ENCODE measurements around the gene PRKN.

Gene PRKN

DNA sequence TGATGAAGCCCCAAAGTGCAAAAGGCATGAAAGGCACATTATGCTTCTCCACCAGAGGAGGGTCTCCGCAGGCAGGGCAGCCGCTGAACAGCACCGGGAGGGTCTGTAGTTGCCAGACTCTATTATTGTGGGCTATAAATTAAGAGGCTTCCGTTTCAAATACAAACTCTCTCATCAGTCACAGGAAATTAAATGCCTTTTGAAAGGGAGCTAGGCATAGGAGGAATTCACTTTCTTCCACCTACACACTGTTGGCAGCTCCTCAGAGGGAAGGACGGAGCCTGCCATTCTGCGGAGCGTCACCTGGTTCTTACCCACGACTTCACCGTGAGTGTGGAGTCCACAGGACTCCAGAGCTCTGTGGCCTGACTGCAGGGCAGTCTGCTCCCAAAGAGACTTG is 1312.9 kb downstream of the PRKN start:
- ChIA-PET CTCF (interaction anchor here (1.6 kb wide), 1 partner anchor 83 kb away, joined by 8 read pairs; no protein-coding TSS in a partner anchor), POLR2A (no interaction called here)
- no peaks in the 10 kb centered on the region for H3K36me3 ChIP-seq (ENCODE audit: control insufficient read depth in 2 of 2, insufficient read depth in 1 of 2, low read length in 2 of 2)
- no peak for TF ChIP-seq ZNF175 (tag by site-specific recombination; IDR thresholded peaks at IDR 0.05)
- no peak for TF ChIP-seq ZNF626 (tag by site-specific recombination; IDR thresholded peaks at IDR 0.05)
- no peak for TF ChIP-seq ZNF366 (tag by site-specific recombination; conservative IDR thresholded peaks at IDR 0.05)
- TF ChIP-seq GLIS1 (tag by site-specific recombination; IDR thresholded peaks at IDR 0.05): no peak
- TF ChIP-seq, protein P1, sequence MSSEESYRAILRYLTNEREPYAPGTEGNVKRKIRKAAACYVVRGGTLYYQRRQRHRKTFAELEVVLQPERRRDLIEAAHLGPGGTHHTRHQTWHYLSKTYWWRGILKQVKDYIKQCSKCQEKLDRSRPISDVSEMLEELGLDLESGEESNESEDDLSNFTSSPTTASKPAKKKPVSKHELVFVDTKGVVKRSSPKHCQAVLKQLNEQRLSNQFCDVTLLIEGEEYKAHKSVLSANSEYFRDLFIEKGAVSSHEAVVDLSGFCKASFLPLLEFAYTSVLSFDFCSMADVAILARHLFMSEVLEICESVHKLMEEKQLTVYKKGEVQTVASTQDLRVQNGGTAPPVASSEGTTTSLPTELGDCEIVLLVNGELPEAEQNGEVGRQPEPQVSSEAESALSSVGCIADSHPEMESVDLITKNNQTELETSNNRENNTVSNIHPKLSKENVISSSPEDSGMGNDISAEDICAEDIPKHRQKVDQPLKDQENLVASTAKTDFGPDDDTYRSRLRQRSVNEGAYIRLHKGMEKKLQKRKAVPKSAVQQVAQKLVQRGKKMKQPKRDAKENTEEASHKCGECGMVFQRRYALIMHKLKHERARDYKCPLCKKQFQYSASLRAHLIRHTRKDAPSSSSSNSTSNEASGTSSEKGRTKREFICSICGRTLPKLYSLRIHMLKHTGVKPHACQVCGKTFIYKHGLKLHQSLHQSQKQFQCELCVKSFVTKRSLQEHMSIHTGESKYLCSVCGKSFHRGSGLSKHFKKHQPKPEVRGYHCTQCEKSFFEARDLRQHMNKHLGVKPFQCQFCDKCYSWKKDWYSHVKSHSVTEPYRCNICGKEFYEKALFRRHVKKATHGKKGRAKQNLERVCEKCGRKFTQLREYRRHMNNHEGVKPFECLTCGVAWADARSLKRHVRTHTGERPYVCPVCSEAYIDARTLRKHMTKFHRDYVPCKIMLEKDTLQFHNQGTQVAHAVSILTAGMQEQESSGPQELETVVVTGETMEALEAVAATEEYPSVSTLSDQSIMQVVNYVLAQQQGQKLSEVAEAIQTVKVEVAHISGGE (tag by site-specific recombination; conservative IDR thresholded peaks at IDR 0.05; ENCODE audit: low read depth): no peak
- no peak for TF ChIP-seq EGR2 (tag by site-specific recombination; IDR thresholded peaks at IDR 0.05; ENCODE audit: low read depth)
- TF ChIP-seq, protein P2, sequence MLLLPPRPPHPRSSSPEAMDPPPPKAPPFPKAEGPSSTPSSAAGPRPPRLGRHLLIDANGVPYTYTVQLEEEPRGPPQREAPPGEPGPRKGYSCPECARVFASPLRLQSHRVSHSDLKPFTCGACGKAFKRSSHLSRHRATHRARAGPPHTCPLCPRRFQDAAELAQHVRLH (tag by site-specific recombination; IDR thresholded peaks at IDR 0.05): no peak
- no peak for TF ChIP-seq KLF16 (tag by site-specific recombination; IDR thresholded peaks at IDR 0.05)
- no peak for TF ChIP-seq ZNF776 (tag by site-specific recombination; IDR thresholded peaks at IDR 0.05; ENCODE audit: borderline replicate concordance)
- TF ChIP-seq, protein P3, sequence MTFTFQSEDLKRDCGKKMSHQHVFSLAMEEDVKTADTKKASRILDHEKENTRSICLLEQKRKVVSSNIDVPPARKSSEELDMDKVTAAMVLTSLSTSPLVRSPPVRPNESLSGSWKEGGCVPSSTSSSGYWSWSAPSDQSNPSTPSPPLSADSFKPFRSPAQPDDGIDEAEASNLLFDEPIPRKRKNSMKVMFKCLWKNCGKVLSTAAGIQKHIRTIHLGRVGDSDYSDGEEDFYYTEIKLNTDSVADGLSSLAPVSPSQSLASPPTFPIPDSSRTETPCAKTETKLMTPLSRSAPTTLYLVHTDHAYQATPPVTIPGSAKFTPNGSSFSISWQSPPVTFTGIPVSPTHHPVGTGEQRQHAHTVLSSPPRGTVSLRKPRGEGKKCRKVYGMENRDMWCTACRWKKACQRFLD (tag by site-specific recombination; IDR thresholded peaks at IDR 0.05): no peak
- TF ChIP-seq, protein P4, sequence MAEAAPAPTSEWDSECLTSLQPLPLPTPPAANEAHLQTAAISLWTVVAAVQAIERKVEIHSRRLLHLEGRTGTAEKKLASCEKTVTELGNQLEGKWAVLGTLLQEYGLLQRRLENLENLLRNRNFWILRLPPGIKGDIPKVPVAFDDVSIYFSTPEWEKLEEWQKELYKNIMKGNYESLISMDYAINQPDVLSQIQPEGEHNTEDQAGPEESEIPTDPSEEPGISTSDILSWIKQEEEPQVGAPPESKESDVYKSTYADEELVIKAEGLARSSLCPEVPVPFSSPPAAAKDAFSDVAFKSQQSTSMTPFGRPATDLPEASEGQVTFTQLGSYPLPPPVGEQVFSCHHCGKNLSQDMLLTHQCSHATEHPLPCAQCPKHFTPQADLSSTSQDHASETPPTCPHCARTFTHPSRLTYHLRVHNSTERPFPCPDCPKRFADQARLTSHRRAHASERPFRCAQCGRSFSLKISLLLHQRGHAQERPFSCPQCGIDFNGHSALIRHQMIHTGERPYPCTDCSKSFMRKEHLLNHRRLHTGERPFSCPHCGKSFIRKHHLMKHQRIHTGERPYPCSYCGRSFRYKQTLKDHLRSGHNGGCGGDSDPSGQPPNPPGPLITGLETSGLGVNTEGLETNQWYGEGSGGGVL (tag by site-specific recombination; IDR thresholded peaks at IDR 0.05): no peak
- TF ChIP-seq, protein P5, sequence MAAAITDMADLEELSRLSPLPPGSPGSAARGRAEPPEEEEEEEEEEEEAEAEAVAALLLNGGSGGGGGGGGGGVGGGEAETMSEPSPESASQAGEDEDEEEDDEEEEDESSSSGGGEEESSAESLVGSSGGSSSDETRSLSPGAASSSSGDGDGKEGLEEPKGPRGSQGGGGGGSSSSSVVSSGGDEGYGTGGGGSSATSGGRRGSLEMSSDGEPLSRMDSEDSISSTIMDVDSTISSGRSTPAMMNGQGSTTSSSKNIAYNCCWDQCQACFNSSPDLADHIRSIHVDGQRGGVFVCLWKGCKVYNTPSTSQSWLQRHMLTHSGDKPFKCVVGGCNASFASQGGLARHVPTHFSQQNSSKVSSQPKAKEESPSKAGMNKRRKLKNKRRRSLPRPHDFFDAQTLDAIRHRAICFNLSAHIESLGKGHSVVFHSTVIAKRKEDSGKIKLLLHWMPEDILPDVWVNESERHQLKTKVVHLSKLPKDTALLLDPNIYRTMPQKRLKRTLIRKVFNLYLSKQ (tag by site-specific recombination; IDR thresholded peaks at IDR 0.05; ENCODE audit: borderline replicate concordance): no peak
- no peak for TF ChIP-seq REPIN1 (tag by site-specific recombination; IDR thresholded peaks at IDR 0.05; ENCODE audit: low read depth)
- no peak for TF ChIP-seq ZFHX2 (tag by site-specific recombination; conservative IDR thresholded peaks at IDR 0.05)
- no peak for TF ChIP-seq GLI2 (tag by site-specific recombination; IDR thresholded peaks at IDR 0.05; ENCODE audit: borderline replicate concordance, low read depth)
- no peak for TF ChIP-seq ZNF341 (tag by site-specific recombination; IDR thresholded peaks at IDR 0.05; ENCODE audit: low read depth)
- no peak for TF ChIP-seq ZNF391 (tag by site-specific recombination; IDR thresholded peaks at IDR 0.05; ENCODE audit: borderline replicate concordance, low read depth)
- no peak for TF ChIP-seq ZNF133 (tag by site-specific recombination; IDR thresholded peaks at IDR 0.05)
- no peak overlapping the region for H3K4me3 ChIP-seq (ENCODE audit: low read depth, low read length)
- H3K4me1 ChIP-seq (ENCODE audit: control insufficient read depth, insufficient read depth, low read length): no peaks in the 10 kb centered on the region
- H3K9me3 ChIP-seq (ENCODE audit: control insufficient read depth, insufficient read depth, low read depth, low read length): no peaks in the 10 kb centered on the region
- no peak overlapping the region for H3K27ac ChIP-seq (ENCODE audit: extremely low read depth, low read depth, low read length)
